IPS-20b (cell line): Measurements from ENCODE around the gene CAMSAP2.
A peak's percentile ranks its signal among the peaks of the same experiment; 100 is the strongest.
"Not testable (repeated sequence)": the region's sequence is repeated elsewhere in the genome, so short reads cannot be mapped to it uniquely, and the experiment has no call there.

Experiments used
- H3K27ac ChIP-seq: one replicate; pipeline ENCODE4 v1.5.1; 2013; ENCODE audit warnings: low read length
- H3K27me3 ChIP-seq: 2 replicates; pipeline ENCODE4 v1.6.1; 2013; ENCODE audit warnings: mild to moderate bottlenecking, low read length, inconsistent platforms; ENCODE audit not compliant: insufficient read depth
- H3K36me3 ChIP-seq: 2 replicates; pipeline ENCODE4 v1.6.1; 2013; ENCODE audit warnings: low read depth, mild to moderate bottlenecking, inconsistent platforms, low read length, moderate library complexity; ENCODE audit not compliant: insufficient read depth
- H3K4me1 ChIP-seq: 2 replicates; pipeline ENCODE4 v1.6.1; 2013; ENCODE audit warnings: mild to moderate bottlenecking, control low read depth, inconsistent platforms, low read length, moderate library complexity; ENCODE audit not compliant: insufficient read depth
- H3K4me3 ChIP-seq: 2 replicates; pipeline ENCODE4 v1.5.1; 2013; ENCODE audit warnings: mild to moderate bottlenecking, low read length, inconsistent platforms
- H3K9ac ChIP-seq: 2 replicates; pipeline ENCODE4 v1.6.1; 2013; ENCODE audit warnings: low read depth, mild to moderate bottlenecking, inconsistent platforms, low read length, moderate library complexity
- H3K9me3 ChIP-seq: 2 replicates; pipeline ENCODE4 v1.6.1; 2013; ENCODE audit warnings: mild to moderate bottlenecking, low read depth, low read length, inconsistent platforms; ENCODE audit not compliant: insufficient read depth

Gene CAMSAP2

DNA sequence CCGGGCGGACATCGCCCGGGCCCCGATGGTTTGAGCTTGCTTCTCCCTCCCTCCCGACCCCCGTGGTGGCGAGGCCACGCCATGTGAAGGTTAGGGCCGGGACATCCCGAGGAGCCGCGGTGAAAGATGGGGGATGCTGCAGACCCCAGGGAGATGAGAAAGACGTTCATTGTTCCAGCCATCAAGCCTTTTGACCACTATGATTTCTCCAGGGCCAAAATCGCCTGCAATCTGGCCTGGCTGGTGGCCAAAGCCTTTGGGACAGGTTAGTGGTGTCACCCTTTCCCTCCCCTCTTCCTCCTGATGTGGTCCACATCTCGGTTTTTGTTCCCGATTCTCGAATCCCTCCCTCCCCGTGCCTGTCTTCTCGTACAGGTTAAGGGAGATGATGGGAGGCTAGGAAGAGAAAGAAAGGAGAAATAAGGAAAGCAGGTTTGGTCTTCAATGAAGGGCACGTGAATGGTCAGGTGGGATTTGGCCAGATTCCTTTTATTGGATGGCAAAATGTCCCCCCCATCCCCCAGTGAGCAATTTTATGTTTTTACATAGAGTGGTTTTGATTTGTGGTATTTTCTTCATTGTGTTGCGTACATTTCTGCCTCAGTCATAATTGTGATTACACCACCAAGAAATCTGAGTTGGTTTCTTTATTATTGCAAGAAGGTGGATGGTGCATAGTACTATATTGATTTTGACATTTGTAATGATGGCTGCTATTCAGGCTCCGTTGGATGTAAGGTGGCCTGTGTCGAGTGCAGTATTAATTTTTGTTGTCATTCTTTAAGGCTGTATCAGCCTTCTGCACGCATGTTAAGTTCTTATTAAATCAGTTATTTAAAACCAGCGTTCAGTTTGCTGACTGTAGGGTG lies 1.2 kb downstream of the CAMSAP2 start:
- H3K4me3 ChIP-seq, result peak overlapping the region; percentile 94
- peak overlapping the region; percentile 94 for H3K9ac ChIP-seq
- H3K4me1 ChIP-seq, result peaks cover 17% of the 10 kb centered on the region; the same call in 1 of the 2 replicates
- H3K27me3 ChIP-seq, result peaks cover 14% of the 10 kb centered on the region
- H3K27ac ChIP-seq, result no peak overlapping the region
- no peaks in the 10 kb centered on the region; the same call in 1 of the 2 replicates for H3K36me3 ChIP-seq
- no peaks in the 10 kb centered on the region for H3K9me3 ChIP-seq

GRCh38 chr1:200740571-200741208 lies 2.0 kb downstream of the CAMSAP2 start:
- H3K27me3 ChIP-seq, result peaks cover 9% of the 10 kb centered on the region; the same call in 1 of the 2 replicates
- peak overlapping the region; percentile 94; the same call in 1 of the 2 replicates for H3K9ac ChIP-seq
- H3K36me3 ChIP-seq, result no peaks in the 10 kb centered on the region; the same call in 1 of the 2 replicates
- H3K4me1 ChIP-seq, result peaks cover 17% of the 10 kb centered on the region; the same call in 1 of the 2 replicates
- no peaks in the 10 kb centered on the region for H3K9me3 ChIP-seq
- H3K4me3 ChIP-seq, result peak overlapping the region; percentile 94
- H3K27ac ChIP-seq, result no peak overlapping the region

GRCh38 chr1:200741551-200742207 lies 3.0 kb downstream of the CAMSAP2 start:
- Histone ChIP-seq H3K4me3 (peak overlapping the region; percentile 94), H3K36me3 (no peaks in the 10 kb centered on the region; the same call in 1 of the 2 replicates), H3K27ac (no peak overlapping the region), H3K9me3 (no peaks in the 10 kb centered on the region), H3K9ac (peak overlapping the region; percentile 94; the same call in 1 of the 2 replicates), H3K4me1 (peaks cover 17% of the 10 kb centered on the region; the same call in 1 of the 2 replicates), H3K27me3 (peaks cover 9% of the 10 kb centered on the region; the same call in 1 of the 2 replicates)

- Histone ChIP-seq H3K27ac (no peak overlapping the region), H3K27me3 (no peaks in the 10 kb centered on the region), H3K4me3 (no peak overlapping the region), H3K36me3 (no peaks in the 10 kb centered on the region; the same call in 1 of the 2 replicates), H3K9me3 (no peaks in the 10 kb centered on the region), H3K9ac (no peak overlapping the region), H3K4me1 (peaks cover 11% of the 10 kb centered on the region; the same call in 1 of the 2 replicates)
Measured at GRCh38 chr1:200744143-200744542, 5.5 kb downstream of the CAMSAP2 start.

- Histone ChIP-seq H3K9me3 (no peaks in the 10 kb centered on the region), H3K27me3 (no peaks in the 10 kb centered on the region), H3K36me3 (0 out of 2 replicates have a peak, but pooled peaks cover 5% of the 10 kb centered on the region), H3K9ac (no peak overlapping the region), H3K4me3 (no peak overlapping the region), H3K4me1 (no peaks in the 10 kb centered on the region), H3K27ac (no peak overlapping the region)
Measured at GRCh38 chr1:200749090-200749489, 10.4 kb downstream of the CAMSAP2 start.

DNA sequence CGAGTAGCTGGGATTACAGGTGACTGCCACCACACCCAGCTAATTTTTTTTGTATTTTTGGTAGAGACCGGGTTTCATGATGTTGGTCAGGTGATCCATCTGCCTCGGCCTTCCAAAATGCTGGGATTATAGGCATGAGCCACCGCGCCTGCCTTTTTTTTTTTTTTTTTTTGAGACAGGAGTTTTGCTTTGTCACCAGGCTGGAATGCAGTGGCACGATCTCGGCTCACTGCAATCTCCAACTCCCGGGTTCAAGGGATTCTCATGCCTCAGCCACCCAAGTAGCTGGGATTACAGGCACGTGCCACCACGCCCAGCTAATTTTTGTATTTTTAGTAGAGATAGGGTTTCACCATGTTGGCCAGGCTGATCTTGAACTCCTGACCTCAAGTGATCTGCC lies 12.1 kb downstream of the CAMSAP2 start:
- H3K36me3 ChIP-seq, H3K9ac ChIP-seq, H3K4me1 ChIP-seq, H3K9me3 ChIP-seq, H3K4me3 ChIP-seq, H3K27ac ChIP-seq, H3K27me3 ChIP-seq: not testable (repeated sequence)

DNA sequence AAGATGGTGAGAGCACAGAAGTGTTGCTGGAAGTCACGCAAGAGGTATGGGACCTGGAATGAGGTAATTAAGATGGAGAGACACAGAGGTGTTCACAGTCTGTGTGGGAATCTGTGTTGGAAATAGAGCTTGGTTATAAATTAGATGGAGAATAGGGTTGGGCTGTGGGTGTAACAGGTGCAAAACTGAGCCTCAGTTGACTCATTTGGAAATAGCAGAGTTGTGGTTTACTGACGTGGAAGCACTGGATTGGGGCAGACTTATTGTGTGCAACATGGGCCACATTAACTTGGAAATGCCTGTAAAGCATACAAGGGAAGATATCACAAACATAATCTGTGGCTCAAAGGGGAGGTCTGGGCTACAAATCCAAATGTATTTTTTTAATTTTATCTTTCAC lies 13.0 kb downstream of the CAMSAP2 start:
- Histone ChIP-seq H3K4me3 (no peak overlapping the region), H3K9me3 (no peaks in the 10 kb centered on the region), H3K27me3 (no peaks in the 10 kb centered on the region), H3K36me3 (0 out of 2 replicates have a peak, but pooled peaks cover 5% of the 10 kb centered on the region), H3K4me1 (no peaks in the 10 kb centered on the region), H3K9ac (no peak overlapping the region), H3K27ac (no peak overlapping the region)

DNA sequence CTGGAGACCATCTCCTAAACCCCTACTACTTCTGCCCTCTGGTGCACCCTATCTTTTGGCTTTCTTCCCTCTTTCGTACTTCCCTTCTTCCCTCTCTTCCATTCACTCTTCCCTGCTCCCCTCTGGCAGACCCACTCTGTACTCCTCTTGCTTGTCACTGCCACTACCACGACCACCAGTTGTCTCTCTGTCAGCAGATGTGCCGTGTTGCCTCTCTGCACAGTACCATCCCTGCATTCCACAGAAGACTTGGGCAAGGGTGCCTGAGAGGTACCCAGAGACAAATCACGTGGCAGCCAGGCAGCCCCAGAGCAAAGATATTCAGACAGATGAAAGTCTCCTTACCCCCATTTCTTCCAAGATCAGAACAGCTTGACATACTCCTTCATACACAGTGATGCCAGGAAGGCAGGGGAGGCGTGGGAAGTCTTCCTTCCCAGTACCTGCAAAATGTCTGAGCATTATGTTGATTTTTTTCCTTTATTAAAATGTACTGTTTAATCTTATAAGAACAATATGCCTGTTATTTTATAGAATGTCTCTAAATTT lies 15.0 kb downstream of the CAMSAP2 start:
- H3K36me3 ChIP-seq, result 0 out of 2 replicates have a peak, but pooled peaks cover 5% of the 10 kb centered on the region
- no peaks in the 10 kb centered on the region for H3K27me3 ChIP-seq
- no peaks in the 10 kb centered on the region for H3K4me1 ChIP-seq
- H3K27ac ChIP-seq, result no peak overlapping the region
- H3K9ac ChIP-seq, result no peak overlapping the region
- no peaks in the 10 kb centered on the region for H3K9me3 ChIP-seq
- H3K4me3 ChIP-seq, result no peak overlapping the region

GRCh38 chr1:200755456-200755855 lies 16.8 kb downstream of the CAMSAP2 start:
- no peak overlapping the region for H3K9ac ChIP-seq
- H3K27ac ChIP-seq, result no peak overlapping the region
- 0 out of 2 replicates have a peak, but pooled peaks cover 5% of the 10 kb centered on the region for H3K36me3 ChIP-seq

DNA sequence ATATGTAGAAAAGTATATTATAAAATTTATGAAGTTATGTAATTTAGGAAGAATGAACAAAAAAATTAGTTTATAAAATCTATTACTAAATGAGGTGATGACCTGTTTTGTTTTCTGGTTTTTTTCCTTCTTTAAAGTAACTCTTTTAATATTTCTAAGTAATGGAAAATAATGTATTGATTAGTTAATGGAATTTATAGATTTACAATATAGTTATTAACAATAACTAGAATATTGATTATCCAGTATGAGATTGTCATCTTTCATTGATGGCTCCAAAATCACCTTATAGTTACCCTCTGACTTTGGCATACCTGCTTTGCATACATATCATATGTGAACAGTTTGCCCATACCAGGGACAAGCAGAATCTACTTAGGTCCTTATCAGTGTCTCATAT lies 23.4 kb downstream of the CAMSAP2 start:
- Histone ChIP-seq H3K4me1 (no peaks in the 10 kb centered on the region), H3K4me3 (no peak overlapping the region)

More at GRCh38 chr1:200755456-200755855, 16.8 kb downstream of the CAMSAP2 start:
- Histone ChIP-seq H3K27me3 (no peaks in the 10 kb centered on the region), H3K4me1 (no peaks in the 10 kb centered on the region), H3K4me3 (no peak overlapping the region), H3K9me3 (no peaks in the 10 kb centered on the region)

GRCh38 chr1:200767321-200767720 lies 28.6 kb downstream of the CAMSAP2 start:
- H3K9me3 ChIP-seq, result no peaks in the 10 kb centered on the region
- no peaks in the 10 kb centered on the region for H3K4me1 ChIP-seq
- no peaks in the 10 kb centered on the region for H3K27me3 ChIP-seq
- no peak overlapping the region for H3K27ac ChIP-seq
- H3K36me3 ChIP-seq, result peaks cover 44% of the 10 kb centered on the region
- no peak overlapping the region for H3K4me3 ChIP-seq
- no peak overlapping the region for H3K9ac ChIP-seq

More for the DNA sequence above, 23.4 kb downstream of the CAMSAP2 start:
- Histone ChIP-seq H3K27ac (no peak overlapping the region), H3K9ac (no peak overlapping the region), H3K9me3 (no peaks in the 10 kb centered on the region), H3K36me3 (peaks cover 32% of the 10 kb centered on the region), H3K27me3 (no peaks in the 10 kb centered on the region)
